Endodermal cell (in vitro differentiated cells): ENCODE data around the gene VAV2. TPM values are rescaled to one million over a fixed set of nuclear protein-coding genes. Genes with fewer than 3 reads are reported as not detected.

Experiments used
- DNase-seq: peaks from one replicate; pipeline ENCODE4 v3.0.0-alpha.2; 2017
- H3K27ac ChIP-seq: 2 replicates; pipeline ENCODE4 v1.5.1; 2013; ENCODE audit warnings: mild to moderate bottlenecking, low read depth, low read length, moderate library complexity
- H3K27me3 ChIP-seq: 2 replicates; pipeline ENCODE4 v1.6.1; 2013; ENCODE audit warnings: mild to moderate bottlenecking, low read length, moderate library complexity; ENCODE audit not compliant: insufficient read depth, control insufficient read depth, poor library complexity, severe bottlenecking
- H3K36me3 ChIP-seq: 2 replicates; pipeline ENCODE4 v1.7.0; 2013; ENCODE audit warnings: mild to moderate bottlenecking, low read length, moderate library complexity; ENCODE audit not compliant: control insufficient read depth, insufficient read depth
- H3K4me1 ChIP-seq: one replicate; pipeline ENCODE4 v1.7.0; 2013; ENCODE audit warnings: low read length; ENCODE audit not compliant: control insufficient read depth, insufficient read depth
- H3K4me3 ChIP-seq: 2 replicates; pipeline ENCODE4 v1.5.1; 2013; ENCODE audit warnings: mild to moderate bottlenecking, low read length, moderate library complexity
- H3K9ac ChIP-seq: 2 replicates; pipeline ENCODE4 v1.6.1; 2013; ENCODE audit warnings: mild to moderate bottlenecking, low read length, moderate library complexity; ENCODE audit not compliant: poor library complexity, severe bottlenecking; ENCODE audit errors: extremely low read depth
- H3K9me3 ChIP-seq: 2 replicates; pipeline ENCODE4 v1.6.1; 2013; ENCODE audit warnings: mild to moderate bottlenecking, low read length, moderate library complexity; ENCODE audit not compliant: control insufficient read depth
- H3K27ac Mint-ChIP-seq: 2 replicates; pipeline ENCODE4 v1.8.0; 2020; ENCODE audit warnings: mixed read lengths
- H3K27me3 Mint-ChIP-seq: 2 replicates; pipeline ENCODE4 v1.8.0; 2021; ENCODE audit warnings: mild to moderate bottlenecking, mixed read lengths; ENCODE audit not compliant: insufficient read depth
- H3K36me3 Mint-ChIP-seq: 2 replicates; pipeline ENCODE4 v1.8.0; 2020; ENCODE audit warnings: low read depth, mixed read lengths
- H3K4me1 Mint-ChIP-seq: 2 replicates; pipeline ENCODE4 v1.8.0; 2020; ENCODE audit warnings: mixed read lengths
- H3K4me3 Mint-ChIP-seq: 2 replicates; pipeline ENCODE4 v1.8.0; 2020; ENCODE audit warnings: mild to moderate bottlenecking, moderate library complexity, mixed read lengths
- H3K9me3 Mint-ChIP-seq: 2 replicates; pipeline ENCODE4 v1.8.0; 2020; ENCODE audit warnings: mild to moderate bottlenecking, mixed read lengths
- WGBS, 2 experiments: methylation state at CpG; one replicate each; pipeline versions ENCODE4 v1.1.5 to v1.1.7; 2013; ENCODE audit warnings: missing lambda C conversion rate in 2 of 2, mixed read lengths in 1 of 2; ENCODE audit not compliant: insufficient coverage in 1 of 2, insufficient read length in 1 of 2; 5-methylcytosine and 5-hydroxymethylcytosine counted together
- total RNA-seq, 2 donors: library from RNA; stranded (reverse); fragmentation: NEBNext Ultra II Directional in 1 of 2; extraction: Animal tissue kit (Norgen Biotek cat#: 25700) in 1 of 2; gene quantifications; 2 replicates in 1 of 2; 3 replicates in 1 of 2; pipeline ENCODE4 v1.2.1, GENCODE V29; 2021
- TF ChIP-seq, protein P1 (sequence below): fragments of 200-600 bp; sonication (generic); conservative IDR thresholded peaks from 2 replicates; pipeline ENCODE4 v1.5.0; 2021; ENCODE audit warnings: antibody characterized with exemption, mild to moderate bottlenecking

The VAV2 gene
- total RNA-seq, 2 donors from 2014 or later: 29.8 to 35.9 TPM

GRCh38 chr9:133843751-133844397, 148.2 kb downstream of the VAV2 start:
- H3K4me1 ChIP-seq: no peaks in the 10 kb centered on the region

DNA sequence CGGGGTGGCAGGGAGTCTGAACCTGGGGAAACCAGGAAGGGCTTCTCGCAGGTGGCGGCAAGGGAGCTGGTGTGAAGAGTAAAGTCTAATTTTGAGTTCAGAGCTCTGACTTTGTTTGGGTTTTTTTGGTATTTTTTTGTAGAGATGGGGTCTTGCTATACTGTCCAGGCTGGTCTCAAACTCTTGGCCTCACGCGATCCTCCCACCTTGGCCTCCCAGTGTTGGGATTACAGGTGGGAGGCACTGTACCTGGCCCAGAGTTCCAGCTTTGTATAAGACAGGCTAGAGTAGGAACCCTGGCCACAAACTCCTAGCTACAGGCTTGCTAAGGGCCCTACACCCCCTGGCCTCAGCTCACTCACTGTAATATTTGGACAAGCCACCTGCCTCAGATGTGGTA, 148.9 kb downstream of the VAV2 start:
- H3K9me3 ChIP-seq: no peaks in the 10 kb centered on the region
- H3K4me1 ChIP-seq: no peaks in the 10 kb centered on the region
- Mint-ChIP-seq H3K4me3 (no peak overlapping the region), H3K4me1 (peaks cover 16% of the 10 kb centered on the region), H3K9me3 (no peaks in the 10 kb centered on the region), H3K27ac (no peak overlapping the region), H3K27me3 (no peaks in the 10 kb centered on the region), H3K36me3 (peaks cover under 1% of the 10 kb centered on the region)
- DNase-seq: no peak
- TF ChIP-seq, protein P1, sequence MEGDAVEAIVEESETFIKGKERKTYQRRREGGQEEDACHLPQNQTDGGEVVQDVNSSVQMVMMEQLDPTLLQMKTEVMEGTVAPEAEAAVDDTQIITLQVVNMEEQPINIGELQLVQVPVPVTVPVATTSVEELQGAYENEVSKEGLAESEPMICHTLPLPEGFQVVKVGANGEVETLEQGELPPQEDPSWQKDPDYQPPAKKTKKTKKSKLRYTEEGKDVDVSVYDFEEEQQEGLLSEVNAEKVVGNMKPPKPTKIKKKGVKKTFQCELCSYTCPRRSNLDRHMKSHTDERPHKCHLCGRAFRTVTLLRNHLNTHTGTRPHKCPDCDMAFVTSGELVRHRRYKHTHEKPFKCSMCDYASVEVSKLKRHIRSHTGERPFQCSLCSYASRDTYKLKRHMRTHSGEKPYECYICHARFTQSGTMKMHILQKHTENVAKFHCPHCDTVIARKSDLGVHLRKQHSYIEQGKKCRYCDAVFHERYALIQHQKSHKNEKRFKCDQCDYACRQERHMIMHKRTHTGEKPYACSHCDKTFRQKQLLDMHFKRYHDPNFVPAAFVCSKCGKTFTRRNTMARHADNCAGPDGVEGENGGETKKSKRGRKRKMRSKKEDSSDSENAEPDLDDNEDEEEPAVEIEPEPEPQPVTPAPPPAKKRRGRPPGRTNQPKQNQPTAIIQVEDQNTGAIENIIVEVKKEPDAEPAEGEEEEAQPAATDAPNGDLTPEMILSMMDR: no peak
- H3K36me3 ChIP-seq: no peaks in the 10 kb centered on the region
- no peak overlapping the region for H3K4me3 ChIP-seq
- no peaks in the 10 kb centered on the region for H3K27me3 ChIP-seq
- no peak overlapping the region for H3K27ac ChIP-seq
- WGBS, 2 experiments: 86 to 95% methylated on average over 3 to 5 of the region's 5 CpGs
- no peak overlapping the region for H3K9ac ChIP-seq

More at GRCh38 chr9:133843751-133844397, 148.2 kb downstream of the VAV2 start:
- H3K4me1 Mint-ChIP-seq: peaks cover 16% of the 10 kb centered on the region
- H3K27me3 ChIP-seq: no peaks in the 10 kb centered on the region
- H3K27me3 Mint-ChIP-seq: no peaks in the 10 kb centered on the region
- no peaks in the 10 kb centered on the region for H3K36me3 ChIP-seq
- H3K4me3 Mint-ChIP-seq: no peak overlapping the region
- peak overlapping the region; percentile 30 for H3K27ac Mint-ChIP-seq
- no peak overlapping the region for H3K4me3 ChIP-seq
- no peak overlapping the region for H3K27ac ChIP-seq
- 92 to 95% methylated on average over 16 to 19 of the region's 19 CpGs for WGBS, 2 experiments
- no peak overlapping the region for H3K9ac ChIP-seq
- no peaks in the 10 kb centered on the region for H3K9me3 ChIP-seq
- no peak for DNase-seq
- TF ChIP-seq, protein P1: no peak
- H3K36me3 Mint-ChIP-seq: peaks cover 4% of the 10 kb centered on the region
- H3K9me3 Mint-ChIP-seq: no peaks in the 10 kb centered on the region

- H3K4me3 ChIP-seq: no peak overlapping the region
- H3K9ac ChIP-seq: no peak overlapping the region
- Mint-ChIP-seq H3K27me3 (no peaks in the 10 kb centered on the region), H3K36me3 (no peaks in the 10 kb centered on the region), H3K4me3 (no peak overlapping the region), H3K27ac (no peak overlapping the region), H3K9me3 (no peaks in the 10 kb centered on the region), H3K4me1 (peaks cover 16% of the 10 kb centered on the region)
- no peaks in the 10 kb centered on the region for H3K9me3 ChIP-seq
- DNase-seq: no peak
- H3K27ac ChIP-seq: no peak overlapping the region
- TF ChIP-seq, protein P1: no peak
- no peaks in the 10 kb centered on the region for H3K36me3 ChIP-seq
- no peaks in the 10 kb centered on the region for H3K27me3 ChIP-seq
- no peaks in the 10 kb centered on the region for H3K4me1 ChIP-seq
- WGBS, 2 experiments: 92 to 98% methylated on average over 20 to 23 of the region's 23 CpGs
These were observed 149.3 kb downstream of the VAV2 start for GRCh38 chr9:133842721-133843227.
